ENCODE results near the gene PNPO. TPM values are rescaled to one million over a fixed set of nuclear protein-coding genes. Genes with fewer than 3 reads are reported as not detected.

PNPO gene
- total and polyA plus RNA-seq, 8 donors: 7.6 to 44.2 (median 12.1) TPM; not detected in 1

DNA sequence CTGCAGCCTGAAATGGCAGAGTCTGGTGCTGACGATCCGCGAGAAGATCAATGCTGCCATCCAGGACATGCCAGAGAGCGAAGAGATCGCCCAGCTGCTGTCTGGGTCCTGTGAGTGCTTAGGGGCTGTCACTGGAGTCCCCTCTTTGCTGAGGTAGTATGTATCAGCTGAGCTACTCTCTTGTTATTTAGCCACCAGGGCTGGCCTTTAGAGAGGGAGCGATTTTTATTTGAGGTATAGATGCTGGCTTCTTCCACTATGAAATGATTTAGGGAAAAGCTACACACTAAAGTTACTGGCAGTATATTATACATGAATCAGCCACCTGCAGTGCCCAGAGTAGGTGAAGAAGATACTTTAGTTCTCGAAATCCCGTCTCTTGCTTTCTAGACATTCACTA is 32.2 kb downstream of the PNPO start:
- intact Hi-C loops (cut with DNase I; ENCODE audit: low total_unique reads): no loop called here
- H3K36me3 ChIP-seq: peaks cover 45 to 58% (median 54%) of the 10 kb centered on the region in 4 donors
- no peak for DNase-seq
- H3K27ac ChIP-seq: no peak overlapping the region
- no peaks in the 10 kb centered on the region for H3K27me3 ChIP-seq
- peaks cover 17 to 31% (median 29%) of the 10 kb centered on the region in 4 donors for H3K4me1 ChIP-seq
- H3K9me3 ChIP-seq: no peaks in the 10 kb centered on the region
- no peak for TF ChIP-seq POLR2AphosphoS5 (IDR thresholded peaks at IDR 0.05)
- TF ChIP-seq POLR2A (IDR thresholded peaks at IDR 0.05): no peak
- no peak for TF ChIP-seq EP300 (IDR thresholded peaks at IDR 0.05)
- TF ChIP-seq CTCF (IDR thresholded peaks at IDR 0.05): no peak
- no peak overlapping the region for H3K4me3 ChIP-seq
- 93 to 97% (median 95%) methylated on average over 8 of the region's 8 CpGs for WGBS, 5 donors

- TF ChIP-seq POLR2AphosphoS5 (IDR thresholded peaks at IDR 0.05) (no peak), POLR2A (IDR thresholded peaks at IDR 0.05) (no peak), EP300 (IDR thresholded peaks at IDR 0.05) (no peak), CTCF (IDR thresholded peaks at IDR 0.05) (no peak)
- H3K36me3 ChIP-seq: peaks cover 51 to 75% (median 71%) of the 10 kb centered on the region in 4 donors
Observed at GRCh38 chr17:47975189-47975822, 33.9 kb downstream of the PNPO start.

GRCh38 chr17:47975823-47976205 is 34.4 kb downstream of the PNPO start:
- Histone ChIP-seq H3K27ac (no peak overlapping the region), H3K9me3 (no peaks in the 10 kb centered on the region), H3K36me3 (peaks cover 56 to 80% (median 77%) of the 10 kb centered on the region in 4 donors), H3K4me3 (no peak overlapping the region), H3K27me3 (no peaks in the 10 kb centered on the region), H3K4me1 (peaks cover 10 to 23% (median 20%) of the 10 kb centered on the region in 4 donors)
- no peak for TF ChIP-seq POLR2A (IDR thresholded peaks at IDR 0.05)
- no peak for TF ChIP-seq CTCF (IDR thresholded peaks at IDR 0.05)
- TF ChIP-seq EP300 (IDR thresholded peaks at IDR 0.05): no peak
- TF ChIP-seq POLR2AphosphoS5 (IDR thresholded peaks at IDR 0.05): no peak
- WGBS, 5 donors: 84 to 94% (median 90%) methylated on average over 10 of the region's 10 CpGs
- intact Hi-C loops (cut with DNase I; ENCODE audit: low total_unique reads): loop anchor here (5.0 kb wide), 1 partner anchor 41 kb away; no protein-coding TSS in a partner anchor
- no peak for DNase-seq

More at GRCh38 chr17:47975189-47975822, 33.9 kb downstream of the PNPO start:
- 85 to 88% (median 86%) methylated on average over 10 to 15 of the region's 15 CpGs for WGBS, 5 donors
- H3K4me3 ChIP-seq: no peak overlapping the region
- H3K27me3 ChIP-seq: no peaks in the 10 kb centered on the region
- H3K9me3 ChIP-seq: no peaks in the 10 kb centered on the region
- intact Hi-C loops (cut with DNase I; ENCODE audit: low total_unique reads): loop anchor here (5.0 kb wide), 1 partner anchor 42 kb away; no protein-coding TSS in a partner anchor
- no peak for DNase-seq
- H3K27ac ChIP-seq: no peak overlapping the region
- H3K4me1 ChIP-seq: peaks cover 12 to 26% (median 23%) of the 10 kb centered on the region in 4 donors

GRCh38 chr17:47978324-47978723 is 37.0 kb downstream of the PNPO start:
- TF ChIP-seq EP300 (IDR thresholded peaks at IDR 0.05) (no peak), CTCF (IDR thresholded peaks at IDR 0.05) (peak in 5 of 7 experiments; percentile 50 to 66 (median 53)), POLR2AphosphoS5 (IDR thresholded peaks at IDR 0.05) (no peak)
- Histone ChIP-seq H3K27ac (no peak overlapping the region), H3K4me3 (no peak overlapping the region), H3K36me3 (peaks cover 75 to 100% (median 98%) of the 10 kb centered on the region in 4 donors), H3K9me3 (no peaks in the 10 kb centered on the region), H3K4me1 (peaks cover 0 to 23% (median 11%) of the 10 kb centered on the region in 4 donors), H3K27me3 (no peaks in the 10 kb centered on the region)
- DNase-seq: peak; percentile 61 to 88
- intact Hi-C loops (cut with DNase I; ENCODE audit: low total_unique reads): loop anchor here (5.0 kb wide), 1 partner anchor 39 kb away; no protein-coding TSS in a partner anchor
- WGBS, 5 donors: 20 to 31% (median 22%) methylated on average over 7 of the region's 7 CpGs
